Measurements from ENCODE around the gene APLP2. TPM values are rescaled to one million over a fixed set of nuclear protein-coding genes. Genes with fewer than 3 reads are reported as not detected.

APLP2 gene
- total RNA-seq, 1 donor from 2014 or later = 374 TPM

DNA sequence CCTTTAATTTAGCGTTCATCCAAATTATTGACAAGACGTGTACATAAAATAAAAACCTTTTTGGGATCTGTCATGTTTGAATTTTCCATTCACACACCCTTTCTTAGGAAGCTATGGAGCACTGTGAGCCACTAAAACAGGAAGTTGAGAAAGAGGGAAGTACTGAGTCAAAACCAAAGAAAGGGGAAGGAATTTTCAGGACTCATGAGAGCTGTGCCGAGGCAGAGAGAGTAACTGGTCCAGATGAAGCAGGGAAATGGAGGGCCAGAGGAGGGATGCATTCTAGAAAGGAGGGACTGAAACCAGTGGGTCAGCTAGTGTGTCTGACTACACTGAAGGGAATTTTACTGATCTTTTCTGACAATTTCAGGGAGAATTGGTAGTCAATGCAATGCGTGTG, 24.9 kb downstream of the APLP2 start:
- Mint-ChIP-seq H3K36me3 (ENCODE audit: insufficient read depth) (peaks cover 7% of the 10 kb centered on the region), H3K4me1 (ENCODE audit: low read depth) (peaks cover 18% of the 10 kb centered on the region), H3K4me3 (ENCODE audit: low read depth) (no peak overlapping the region), H3K27me3 (no peaks in the 10 kb centered on the region), H3K27ac (peak overlapping the region; percentile 14), H3K9me3 (ENCODE audit: low read depth) (peaks cover 6% of the 10 kb centered on the region)
- no peak for DNase-seq (ENCODE audit: low spot score, unreplicated experiment)
- TF ChIP-seq, protein P1, sequence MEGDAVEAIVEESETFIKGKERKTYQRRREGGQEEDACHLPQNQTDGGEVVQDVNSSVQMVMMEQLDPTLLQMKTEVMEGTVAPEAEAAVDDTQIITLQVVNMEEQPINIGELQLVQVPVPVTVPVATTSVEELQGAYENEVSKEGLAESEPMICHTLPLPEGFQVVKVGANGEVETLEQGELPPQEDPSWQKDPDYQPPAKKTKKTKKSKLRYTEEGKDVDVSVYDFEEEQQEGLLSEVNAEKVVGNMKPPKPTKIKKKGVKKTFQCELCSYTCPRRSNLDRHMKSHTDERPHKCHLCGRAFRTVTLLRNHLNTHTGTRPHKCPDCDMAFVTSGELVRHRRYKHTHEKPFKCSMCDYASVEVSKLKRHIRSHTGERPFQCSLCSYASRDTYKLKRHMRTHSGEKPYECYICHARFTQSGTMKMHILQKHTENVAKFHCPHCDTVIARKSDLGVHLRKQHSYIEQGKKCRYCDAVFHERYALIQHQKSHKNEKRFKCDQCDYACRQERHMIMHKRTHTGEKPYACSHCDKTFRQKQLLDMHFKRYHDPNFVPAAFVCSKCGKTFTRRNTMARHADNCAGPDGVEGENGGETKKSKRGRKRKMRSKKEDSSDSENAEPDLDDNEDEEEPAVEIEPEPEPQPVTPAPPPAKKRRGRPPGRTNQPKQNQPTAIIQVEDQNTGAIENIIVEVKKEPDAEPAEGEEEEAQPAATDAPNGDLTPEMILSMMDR (IDR thresholded peaks at IDR 0.05; ENCODE audit: unreplicated experiment) = no peak

DNA sequence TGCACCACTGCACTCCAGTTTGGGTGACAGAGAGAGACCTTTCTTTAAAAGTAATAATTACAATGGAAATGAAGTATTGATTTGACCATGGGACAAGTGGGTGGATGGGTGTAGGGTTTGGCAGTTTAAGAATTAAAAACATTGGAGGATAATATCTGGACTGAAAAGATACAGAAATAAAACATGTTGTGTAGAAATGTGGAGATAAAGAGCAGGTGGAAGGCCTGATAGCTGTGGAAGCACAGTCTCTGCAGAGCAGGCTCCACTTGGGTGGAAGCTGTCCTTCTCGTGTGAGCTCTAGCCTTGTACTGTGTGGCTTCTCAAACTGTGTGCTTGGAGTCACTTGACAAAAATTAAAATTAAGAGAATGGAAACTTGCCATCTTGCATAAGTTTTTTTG, 25.6 kb downstream of the APLP2 start:
- H3K9me3 Mint-ChIP-seq (ENCODE audit: low read depth) = peaks cover 6% of the 10 kb centered on the region
- no peak overlapping the region for H3K4me3 Mint-ChIP-seq (ENCODE audit: low read depth)
- H3K36me3 Mint-ChIP-seq (ENCODE audit: insufficient read depth) = peaks cover 7% of the 10 kb centered on the region
- DNase-seq (ENCODE audit: low spot score, unreplicated experiment) = no peak
- TF ChIP-seq, protein P1 (IDR thresholded peaks at IDR 0.05; ENCODE audit: unreplicated experiment) = no peak
- no peaks in the 10 kb centered on the region for H3K27me3 Mint-ChIP-seq
- peaks cover 16% of the 10 kb centered on the region for H3K4me1 Mint-ChIP-seq (ENCODE audit: low read depth)
- H3K27ac Mint-ChIP-seq = no peak overlapping the region

DNA sequence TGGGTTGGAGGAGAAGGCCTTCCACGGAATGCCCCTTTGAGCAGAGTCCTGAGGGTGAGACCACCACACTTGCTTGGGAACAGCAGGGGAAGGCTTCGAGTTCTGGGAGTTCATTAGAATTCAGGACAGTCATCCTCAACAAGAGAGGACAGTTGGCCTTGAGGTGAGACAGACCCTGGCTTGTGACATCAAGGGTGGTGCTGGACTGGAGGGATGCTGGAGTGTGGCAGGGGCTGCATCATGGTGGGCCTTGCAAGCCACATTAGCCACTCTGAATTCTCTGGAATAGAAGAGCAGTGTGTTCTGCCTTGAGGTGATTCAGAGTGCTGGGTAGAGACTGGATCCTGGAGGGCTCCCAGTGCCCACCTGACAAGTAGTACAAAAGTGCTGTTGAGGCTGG, 26.3 kb downstream of the APLP2 start:
- Mint-ChIP-seq H3K36me3 (ENCODE audit: insufficient read depth) (peaks cover 7% of the 10 kb centered on the region), H3K27me3 (no peaks in the 10 kb centered on the region), H3K27ac (peak overlapping the region; percentile 51), H3K4me3 (ENCODE audit: low read depth) (no peak overlapping the region), H3K9me3 (ENCODE audit: low read depth) (peaks cover 6% of the 10 kb centered on the region), H3K4me1 (ENCODE audit: low read depth) (peaks cover 16% of the 10 kb centered on the region)
- DNase-seq (ENCODE audit: low spot score, unreplicated experiment) = no peak
- TF ChIP-seq, protein P1 (IDR thresholded peaks at IDR 0.05; ENCODE audit: unreplicated experiment) = no peak

DNA sequence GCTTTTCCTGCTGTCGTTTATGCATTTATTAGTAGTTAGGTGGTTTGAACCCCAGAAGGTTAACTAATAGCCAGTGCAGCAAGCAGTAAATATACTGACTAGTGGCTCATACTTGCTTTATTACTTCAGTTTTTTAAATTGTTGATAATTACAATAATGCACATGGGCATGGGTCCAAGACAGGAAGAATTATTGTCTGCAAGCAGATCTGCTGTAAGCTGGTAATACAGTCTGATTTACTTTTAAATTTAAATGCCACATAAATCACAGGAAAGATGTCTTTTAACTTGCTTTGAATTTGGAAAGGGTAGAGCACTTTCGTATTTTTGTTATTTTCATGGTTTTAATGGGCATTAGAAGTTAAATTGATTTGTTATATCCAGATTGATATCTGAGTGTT, 27.1 kb downstream of the APLP2 start:
- H3K9me3 Mint-ChIP-seq (ENCODE audit: low read depth) = peaks cover 6% of the 10 kb centered on the region
- peaks cover 7% of the 10 kb centered on the region for H3K36me3 Mint-ChIP-seq (ENCODE audit: insufficient read depth)
- TF ChIP-seq, protein P1 (IDR thresholded peaks at IDR 0.05; ENCODE audit: unreplicated experiment) = no peak
- H3K27ac Mint-ChIP-seq = no peak overlapping the region
- H3K27me3 Mint-ChIP-seq = no peaks in the 10 kb centered on the region
- no peak for DNase-seq (ENCODE audit: low spot score, unreplicated experiment)
- H3K4me3 Mint-ChIP-seq (ENCODE audit: low read depth) = no peak overlapping the region
- peaks cover 16% of the 10 kb centered on the region for H3K4me1 Mint-ChIP-seq (ENCODE audit: low read depth)

DNA sequence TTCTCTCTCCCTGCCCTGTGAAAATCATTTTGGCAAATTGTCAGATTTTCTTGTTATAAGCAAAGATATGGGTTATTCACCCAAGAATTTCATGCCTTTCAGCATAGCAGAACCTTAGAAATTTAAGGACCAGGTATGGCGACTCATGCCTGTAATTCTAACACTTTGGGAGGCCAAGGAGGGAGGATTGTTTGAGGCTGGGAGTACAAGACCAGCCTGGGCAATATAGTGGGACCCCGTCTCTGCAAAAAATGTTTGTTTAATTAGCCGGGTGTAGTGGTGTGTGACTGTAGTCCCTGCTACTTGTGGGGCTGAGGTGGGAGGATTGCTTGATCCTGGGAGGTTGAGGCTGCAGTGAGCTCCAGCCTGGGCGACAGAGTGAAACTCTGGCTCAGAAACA, 27.6 kb downstream of the APLP2 start:
- no peak for DNase-seq (ENCODE audit: low spot score, unreplicated experiment)
- Mint-ChIP-seq H3K4me3 (ENCODE audit: low read depth) (no peak overlapping the region), H3K27ac (peak overlapping the region; percentile 42), H3K4me1 (ENCODE audit: low read depth) (peaks cover 16% of the 10 kb centered on the region), H3K36me3 (ENCODE audit: insufficient read depth) (peaks cover 7% of the 10 kb centered on the region), H3K9me3 (ENCODE audit: low read depth) (peaks cover 6% of the 10 kb centered on the region), H3K27me3 (no peaks in the 10 kb centered on the region)
- TF ChIP-seq, protein P1 (IDR thresholded peaks at IDR 0.05; ENCODE audit: unreplicated experiment) = no peak
